Testis (tissue), 3 donors: Measurements from ENCODE around the gene PGAM2. TPM values are rescaled to one million over a fixed set of nuclear protein-coding genes. Genes with fewer than 3 reads are reported as not detected.

Source experiments
- DNase-seq: peaks from one replicate; pipeline ENCODE4 v3.0.0-alpha.2; 2019
- H3K27ac ChIP-seq, 2 donors: fragments of 200-600 bp; sonication (generic); one replicate each; pipeline ENCODE4 v1.5.1; 2019
- H3K27me3 ChIP-seq: fragments of 200-600 bp; sonication (generic); one replicate; pipeline ENCODE4 v1.5.1; 2019
- H3K36me3 ChIP-seq: fragments of 200-600 bp; sonication (generic); one replicate; pipeline ENCODE4 v1.5.1; 2017; ENCODE audit warnings: low read depth; ENCODE audit errors: missing control alignments
- H3K4me1 ChIP-seq: fragments of 200-600 bp; sonication (generic); one replicate; pipeline ENCODE4 v1.5.1; 2019
- H3K4me3 ChIP-seq, 2 donors: fragments of 200-600 bp; sonication (generic); one replicate each; pipeline ENCODE4 v1.5.1; 2017 to 2019
- H3K9me3 ChIP-seq: fragments of 200-600 bp; sonication (generic); one replicate; pipeline ENCODE4 v1.5.1; 2017
- POLR2A ChIP-seq: fragments of 450-650 bp; IDR thresholded peaks from one replicate; pipeline ENCODE4 v1.6.1; 2017; ENCODE audit warnings: antibody characterized with exemption, mild to moderate bottlenecking, moderate library complexity
- WGBS, 2 donors: methylation state at CpG; one replicate each; pipeline ENCODE4 v1.1.5; 2018; 5-methylcytosine and 5-hydroxymethylcytosine counted together
- intact Hi-C: fragments of 100-400 bp; cut with DNase I; formaldehyde crosslinking; loops from one replicate; pipeline ENCODE4 v1.15.1; 2023; ENCODE audit warnings: low total_unique reads
- polyA plus RNA-seq: library from polyadenylated mRNA; stranded (reverse); fragments of 350-450 nt; fragmentation: Illumina TruSeq; extraction: RNeasy Lipid Tissue Mini Kit (QIAGEN cat#74804); gene quantifications from one replicate; pipeline ENCODE4 v1.2.3, GENCODE V29; 2014; ENCODE audit warnings: low read depth, low replicate concordance; ENCODE audit not compliant: insufficient read depth
- total RNA-seq, 2 donors: library from RNA; depleted of rRNA; stranded (reverse); fragments of >200 nt; gene quantifications; one replicate each; pipeline ENCODE4 v1.2.3, GENCODE V29; 2016
- TF ChIP-seq, protein P1 (sequence below), 3 experiments: fragments of 450-650 bp in 2 of 3; fragments of 200-600 bp in 1 of 3; sonication (generic) in 1 of 3; IDR thresholded peaks; one replicate each; pipeline ENCODE4 v1.5.1; 2016 to 2019; ENCODE audit warnings: antibody characterized with exemption in 3 of 3, mild to moderate bottlenecking in 2 of 3, moderate library complexity in 1 of 3

Gene PGAM2
- total and polyA plus RNA-seq, 3 donors from 2014 or later = 85.1 to 298 (median 139) TPM

- H3K36me3 ChIP-seq = no peaks in the 10 kb centered on the region
- no peak overlapping the region for H3K4me3 ChIP-seq
- no peaks in the 10 kb centered on the region for H3K9me3 ChIP-seq
- intact Hi-C loops = no loop called here
- 91 to 94% methylated on average over 16 to 30 of the region's 30 CpGs for WGBS, 2 donors
- TF ChIP-seq, protein P1, sequence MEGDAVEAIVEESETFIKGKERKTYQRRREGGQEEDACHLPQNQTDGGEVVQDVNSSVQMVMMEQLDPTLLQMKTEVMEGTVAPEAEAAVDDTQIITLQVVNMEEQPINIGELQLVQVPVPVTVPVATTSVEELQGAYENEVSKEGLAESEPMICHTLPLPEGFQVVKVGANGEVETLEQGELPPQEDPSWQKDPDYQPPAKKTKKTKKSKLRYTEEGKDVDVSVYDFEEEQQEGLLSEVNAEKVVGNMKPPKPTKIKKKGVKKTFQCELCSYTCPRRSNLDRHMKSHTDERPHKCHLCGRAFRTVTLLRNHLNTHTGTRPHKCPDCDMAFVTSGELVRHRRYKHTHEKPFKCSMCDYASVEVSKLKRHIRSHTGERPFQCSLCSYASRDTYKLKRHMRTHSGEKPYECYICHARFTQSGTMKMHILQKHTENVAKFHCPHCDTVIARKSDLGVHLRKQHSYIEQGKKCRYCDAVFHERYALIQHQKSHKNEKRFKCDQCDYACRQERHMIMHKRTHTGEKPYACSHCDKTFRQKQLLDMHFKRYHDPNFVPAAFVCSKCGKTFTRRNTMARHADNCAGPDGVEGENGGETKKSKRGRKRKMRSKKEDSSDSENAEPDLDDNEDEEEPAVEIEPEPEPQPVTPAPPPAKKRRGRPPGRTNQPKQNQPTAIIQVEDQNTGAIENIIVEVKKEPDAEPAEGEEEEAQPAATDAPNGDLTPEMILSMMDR (IDR thresholded peaks at IDR 0.05) = no peak
- TF ChIP-seq POLR2A = no peak
- H3K27me3 ChIP-seq = no peaks in the 10 kb centered on the region
- no peak for DNase-seq
- H3K27ac ChIP-seq = no peak overlapping the region
- H3K4me1 ChIP-seq = peaks cover 5% of the 10 kb centered on the region
Measured at GRCh38 chr7:44057849-44058758, 7.3 kb downstream of the PGAM2 start.

- Histone ChIP-seq H3K27me3 (no peaks in the 10 kb centered on the region), H3K36me3 (no peaks in the 10 kb centered on the region), H3K4me1 (no peaks in the 10 kb centered on the region), H3K27ac (no peak overlapping the region), H3K4me3 (no peak overlapping the region), H3K9me3 (no peaks in the 10 kb centered on the region)
- TF ChIP-seq, protein P1 (IDR thresholded peaks at IDR 0.05) = no peak
- TF ChIP-seq POLR2A = no peak
- WGBS, 2 donors = 87% methylated on average over 6 to 11 of the region's 11 CpGs
- intact Hi-C loops = no loop called here
- DNase-seq = no peak
Measured at GRCh38 chr7:44057181-44057848, 8.1 kb downstream of the PGAM2 start.

- Histone ChIP-seq H3K27me3 (no peaks in the 10 kb centered on the region), H3K36me3 (no peaks in the 10 kb centered on the region), H3K9me3 (no peaks in the 10 kb centered on the region), H3K27ac (no peak overlapping the region), H3K4me1 (no peaks in the 10 kb centered on the region), H3K4me3 (no peak overlapping the region)
- no peak for DNase-seq
- TF ChIP-seq, protein P1 (IDR thresholded peaks at IDR 0.05) = no peak
- no peak for TF ChIP-seq POLR2A
- 89 to 91% methylated on average over 6 to 7 of the region's 7 CpGs for WGBS, 2 donors
- intact Hi-C loops = no loop called here
Measured at GRCh38 chr7:44056681-44057080, 8.7 kb downstream of the PGAM2 start.

DNA sequence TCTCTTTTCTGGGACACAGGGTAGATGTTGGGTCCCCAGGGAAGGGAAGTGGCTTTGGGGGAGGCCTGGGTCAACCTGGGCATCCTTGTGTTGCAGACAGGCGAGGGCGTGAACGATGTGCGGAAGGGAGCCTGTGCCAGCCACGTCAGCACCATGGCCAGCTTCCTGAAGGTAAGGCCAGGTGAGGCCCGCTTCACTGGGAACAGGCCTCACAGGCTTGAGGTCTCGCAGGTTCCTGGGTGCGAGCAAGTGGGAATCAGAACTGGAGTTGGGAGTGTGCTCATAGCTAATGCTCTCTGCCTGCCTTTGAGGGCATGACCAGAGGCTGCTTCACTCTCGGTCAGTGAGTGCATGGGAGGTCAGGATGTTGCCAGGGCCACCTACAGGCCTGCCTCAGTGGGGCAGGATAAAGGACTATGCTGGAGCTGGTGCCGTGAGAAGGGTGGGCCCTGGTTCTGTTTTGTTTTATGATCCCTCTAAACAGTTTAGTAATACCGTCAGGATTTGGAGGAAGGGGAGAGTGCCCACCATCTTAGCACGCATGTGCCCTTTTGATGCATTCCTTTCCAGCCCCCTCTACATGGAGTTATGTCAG, 12.5 kb downstream of the PGAM2 start:
- intact Hi-C loops = no loop called here
- H3K36me3 ChIP-seq = no peaks in the 10 kb centered on the region
- no peak for DNase-seq

More for the DNA sequence above, 12.5 kb downstream of the PGAM2 start:
- no peak overlapping the region for H3K4me3 ChIP-seq
- no peak overlapping the region for H3K27ac ChIP-seq
- H3K4me1 ChIP-seq = no peaks in the 10 kb centered on the region
- WGBS, 2 donors = 83 to 94% methylated on average over 12 of the region's 12 CpGs
- no peak for TF ChIP-seq POLR2A
- TF ChIP-seq, protein P1 (IDR thresholded peaks at IDR 0.05) = no peak
- no peaks in the 10 kb centered on the region for H3K9me3 ChIP-seq
- no peaks in the 10 kb centered on the region for H3K27me3 ChIP-seq
